Raji (cell line): ENCODE measurements around the gene NPPA.
A peak's percentile ranks its signal among the peaks of the same experiment; 100 is the strongest.

Source experiments
- POLR2A ChIP-seq: IDR thresholded peaks from 2 replicates; pipeline ENCODE4 v1.6.1; 2011; ENCODE audit warnings: low read depth, low read length, control low read depth; ENCODE audit not compliant: insufficient read depth

NPPA gene

GRCh38 chr1:11805422-11806306, 41.9 kb downstream of the NPPA start, which contains the start of the genes CLCN6 and MTHFR:
CLCN6 (plus strand) TSS chr1:11806191; CDS start chr1:11806263, 72 bp downstream.
MTHFR (minus strand) TSS chr1:11805964; CDS start chr1:11803116, 2,848 bp downstream.
- peak; percentile 76 for TF ChIP-seq POLR2A

GRCh38 chr1:11804666-11805421, 42.7 kb downstream of the NPPA start:
- TF ChIP-seq POLR2A: no peak

- peak; percentile 29; the same call in 1 of the 2 replicates for TF ChIP-seq POLR2A
Observed at GRCh38 chr1:11802973-11803885, 44.4 kb downstream of the NPPA start.

- no peak for TF ChIP-seq POLR2A
Observed at GRCh38 chr1:11802616-11802972, 45.0 kb downstream of the NPPA start.

GRCh38 chr1:11800756-11801433, 46.7 kb downstream of the NPPA start:
- TF ChIP-seq POLR2A: no peak

- no peak for TF ChIP-seq POLR2A
Observed at GRCh38 chr1:11800391-11800755, 47.2 kb downstream of the NPPA start.

GRCh38 chr1:11799896-11800295, 47.7 kb downstream of the NPPA start:
- no peak for TF ChIP-seq POLR2A

- TF ChIP-seq POLR2A: no peak
Observed at GRCh38 chr1:11799099-11799498, 48.5 kb downstream of the NPPA start.

GRCh38 chr1:11797525-11798216, 49.9 kb downstream of the NPPA start:
- TF ChIP-seq POLR2A: no peak

GRCh38 chr1:11796036-11796828, 51.4 kb downstream of the NPPA start:
- TF ChIP-seq POLR2A: no peak
